Common myeloid progenitor, CD34-positive (primary cell): Measurements from ENCODE around the gene OMA1.

ENCODE experiments used
- CTCF ChIA-PET: fragments of 350-600 bp; sonication (Branson Sonifier 250); formaldehyde crosslinking; loops from one replicate; lab custom pipeline; 2021; ENCODE audit warnings: antibody characterized with exemption; lab: Charles Lee
- POLR2A ChIA-PET: fragments of 350-600 bp; sonication (Branson Sonifier 250); formaldehyde crosslinking; loops from one replicate; lab custom pipeline; 2021; ENCODE audit warnings: antibody characterized with exemption; lab: Charles Lee
- DNase-seq, 3 donors: peaks; one replicate each; pipeline versions ENCODE4 v3.0.0 to v3.0.0-alpha.2; 2013
- H3K27ac ChIP-seq, 2 experiments: 1 replicate in 1 of 2; 2 replicates in 1 of 2; pipeline ENCODE4 v1.7.0; 2013; ENCODE audit warnings: inconsistent platforms in 2 of 2, low read length in 2 of 2, mild to moderate bottlenecking in 2 of 2, low read depth in 1 of 2, moderate library complexity in 1 of 2; ENCODE audit not compliant: severe bottlenecking in 2 of 2, insufficient read depth in 1 of 2, poor library complexity in 1 of 2
- H3K27me3 ChIP-seq, 5 experiments: replicated peaks in 2 of 5; 1 replicate in 3 of 5; 2 replicates in 2 of 5; pipeline versions ENCODE4 v1.6.1 to v1.7.0; 2013; ENCODE audit warnings: low read length in 4 of 5, mild to moderate bottlenecking in 2 of 5, moderate library complexity in 2 of 5, inconsistent platforms in 1 of 5; ENCODE audit not compliant: insufficient read depth in 5 of 5, control insufficient read depth in 4 of 5
- H3K36me3 ChIP-seq, 4 experiments: 1 replicate in 2 of 4; 2 replicates in 2 of 4; pipeline versions ENCODE4 v1.6.1 to v1.7.0; 2013; ENCODE audit warnings: low read length in 3 of 4, control low read depth in 1 of 4, mild to moderate bottlenecking in 1 of 4; ENCODE audit not compliant: control insufficient read depth in 4 of 4, insufficient read depth in 4 of 4
- H3K4me1 ChIP-seq, 4 experiments: 1 replicate in 3 of 4; 2 replicates in 1 of 4; pipeline versions ENCODE4 v1.6.1 to v1.7.1; 2013; ENCODE audit warnings: low read length in 3 of 4, mild to moderate bottlenecking in 3 of 4, control low read depth in 1 of 4, inconsistent platforms in 1 of 4, moderate library complexity in 1 of 4; ENCODE audit not compliant: control insufficient read depth in 4 of 4, insufficient read depth in 4 of 4; ENCODE audit errors: control extremely low read depth in 1 of 4
- H3K4me3 ChIP-seq, 7 experiments: 1 replicate in 4 of 7; 2 replicates in 3 of 7; pipeline versions ENCODE4 v1.5.1 to v1.7.0; 2013; ENCODE audit warnings: mild to moderate bottlenecking in 7 of 7, low read length in 6 of 7, moderate library complexity in 6 of 7, inconsistent platforms in 2 of 7, low read depth in 2 of 7, control low read depth in 1 of 7; ENCODE audit not compliant: insufficient read depth in 4 of 7, control insufficient read depth in 1 of 7; ENCODE audit errors: extremely low read depth in 1 of 7
- H3K9me3 ChIP-seq, 5 experiments: 1 replicate in 4 of 5; 2 replicates in 1 of 5; pipeline versions ENCODE4 v1.6.1 to v1.7.1; 2013; ENCODE audit warnings: low read length in 4 of 5, mild to moderate bottlenecking in 2 of 5, inconsistent platforms in 1 of 5, low read depth in 1 of 5, moderate library complexity in 1 of 5; ENCODE audit not compliant: control insufficient read depth in 4 of 5, insufficient read depth in 2 of 5; ENCODE audit errors: control extremely low read depth in 1 of 5
- WGBS: methylation state at CpG from one replicate; pipeline ENCODE4 v1.1.5; 2013; ENCODE audit not compliant: insufficient coverage; 5-methylcytosine and 5-hydroxymethylcytosine counted together

OMA1 gene

GRCh38 chr1:58457023-58457635, 89.4 kb downstream of the OMA1 start:
- ChIA-PET CTCF (no interaction called here), POLR2A (no interaction called here)
- peaks cover 0 to 2% (median 0%) of the 10 kb centered on the region in 5 experiments for H3K27me3 ChIP-seq
- WGBS = 97% methylated on average over 11 of the region's 11 CpGs
- H3K36me3 ChIP-seq = peaks cover 0 to 3% (median 0%) of the 10 kb centered on the region in 4 experiments
- no peaks in the 10 kb centered on the region for H3K4me1 ChIP-seq
- peaks cover 0 to 3% (median 0%) of the 10 kb centered on the region in 5 experiments for H3K9me3 ChIP-seq
- no peak overlapping the region for H3K27ac ChIP-seq
- no peak for DNase-seq
- H3K4me3 ChIP-seq = no peak overlapping the region

- no peaks in the 10 kb centered on the region for H3K4me1 ChIP-seq
- peaks cover 0 to 3% (median 0%) of the 10 kb centered on the region in 4 experiments for H3K36me3 ChIP-seq
- ChIA-PET CTCF (no interaction called here), POLR2A (no interaction called here)
- H3K27me3 ChIP-seq = peaks cover 0 to 2% (median 0%) of the 10 kb centered on the region in 5 experiments
- H3K9me3 ChIP-seq = peaks cover 0 to 3% (median 0%) of the 10 kb centered on the region in 5 experiments
- no peak overlapping the region for H3K4me3 ChIP-seq
- WGBS = 100% methylated on average over 3 of the region's 3 CpGs
- no peak overlapping the region for H3K27ac ChIP-seq
- no peak for DNase-seq
Measured at GRCh38 chr1:58456470-58456869, 90.1 kb downstream of the OMA1 start.

GRCh38 chr1:58454807-58455206, 91.7 kb downstream of the OMA1 start:
- Histone ChIP-seq H3K4me1 (no peaks in the 10 kb centered on the region), H3K4me3 (no peak overlapping the region), H3K27ac (no peak overlapping the region), H3K9me3 (peaks cover 0 to 3% (median 0%) of the 10 kb centered on the region in 5 experiments), H3K27me3 (peaks cover 0 to 2% (median 0%) of the 10 kb centered on the region in 5 experiments), H3K36me3 (peaks cover 0 to 3% (median 0%) of the 10 kb centered on the region in 4 experiments)
- no peak for DNase-seq
- CTCF ChIA-PET = no interaction called here
- POLR2A ChIA-PET = no interaction called here
- 91% methylated on average over 5 of the region's 6 CpGs for WGBS

- H3K4me3 ChIP-seq = no peak overlapping the region
- no peak for DNase-seq
- H3K9me3 ChIP-seq = peaks cover 0 to 2% (median 0%) of the 10 kb centered on the region in 5 experiments
- WGBS = 87% methylated on average over 10 of the region's 11 CpGs
- H3K4me1 ChIP-seq = no peaks in the 10 kb centered on the region
- H3K27ac ChIP-seq = no peak overlapping the region
- peaks cover 0 to 2% (median 0%) of the 10 kb centered on the region in 5 experiments for H3K27me3 ChIP-seq
- ChIA-PET CTCF (no interaction called here), POLR2A (no interaction called here)
- H3K36me3 ChIP-seq = peaks cover 0 to 3% (median 0%) of the 10 kb centered on the region in 4 experiments
Measured at GRCh38 chr1:58454385-58454784, 92.1 kb downstream of the OMA1 start.

GRCh38 chr1:58451560-58452191, 94.8 kb downstream of the OMA1 start:
- no peaks in the 10 kb centered on the region for H3K4me1 ChIP-seq
- CTCF ChIA-PET = interaction anchor here (1.0 kb wide), 1 partner anchor 14 kb away, joined by 3 read pairs; no protein-coding TSS in a partner anchor
- H3K27me3 ChIP-seq = peaks cover 0 to 2% (median 0%) of the 10 kb centered on the region in 5 experiments
- H3K4me3 ChIP-seq = no peak overlapping the region
- POLR2A ChIA-PET = no interaction called here
- no peaks in the 10 kb centered on the region for H3K36me3 ChIP-seq
- H3K9me3 ChIP-seq = no peaks in the 10 kb centered on the region
- DNase-seq = no peak
- no peak overlapping the region for H3K27ac ChIP-seq
- WGBS = 97% methylated on average over 8 of the region's 14 CpGs

- Histone ChIP-seq H3K27me3 (no peaks in the 10 kb centered on the region), H3K4me3 (no peak overlapping the region), H3K27ac (no peak overlapping the region), H3K9me3 (no peaks in the 10 kb centered on the region), H3K36me3 (no peaks in the 10 kb centered on the region), H3K4me1 (no peaks in the 10 kb centered on the region)
- no peak for DNase-seq
- WGBS = 100% methylated on average over 1 of the region's 2 CpGs
- POLR2A ChIA-PET = no interaction called here
- CTCF ChIA-PET = no interaction called here
Measured at GRCh38 chr1:58447886-58448285, 98.6 kb downstream of the OMA1 start.

GRCh38 chr1:58447042-58447441, 99.5 kb downstream of the OMA1 start:
- no peak for DNase-seq
- Histone ChIP-seq H3K27ac (no peak overlapping the region), H3K4me1 (no peaks in the 10 kb centered on the region), H3K27me3 (no peaks in the 10 kb centered on the region), H3K9me3 (no peaks in the 10 kb centered on the region), H3K36me3 (no peaks in the 10 kb centered on the region), H3K4me3 (no peak overlapping the region)
- 100% methylated on average over 3 of the region's 3 CpGs for WGBS
- ChIA-PET CTCF (no interaction called here), POLR2A (no interaction called here)
